Kasumi-1 (cell line): Measurements from ENCODE around the gene PCMT1.

Experiments used
- DNase-seq, 2 experiments: peaks; one replicate each; lab custom pipeline; 2025; lab: John Stamatoyannopoulos, UW

Gene PCMT1

DNA sequence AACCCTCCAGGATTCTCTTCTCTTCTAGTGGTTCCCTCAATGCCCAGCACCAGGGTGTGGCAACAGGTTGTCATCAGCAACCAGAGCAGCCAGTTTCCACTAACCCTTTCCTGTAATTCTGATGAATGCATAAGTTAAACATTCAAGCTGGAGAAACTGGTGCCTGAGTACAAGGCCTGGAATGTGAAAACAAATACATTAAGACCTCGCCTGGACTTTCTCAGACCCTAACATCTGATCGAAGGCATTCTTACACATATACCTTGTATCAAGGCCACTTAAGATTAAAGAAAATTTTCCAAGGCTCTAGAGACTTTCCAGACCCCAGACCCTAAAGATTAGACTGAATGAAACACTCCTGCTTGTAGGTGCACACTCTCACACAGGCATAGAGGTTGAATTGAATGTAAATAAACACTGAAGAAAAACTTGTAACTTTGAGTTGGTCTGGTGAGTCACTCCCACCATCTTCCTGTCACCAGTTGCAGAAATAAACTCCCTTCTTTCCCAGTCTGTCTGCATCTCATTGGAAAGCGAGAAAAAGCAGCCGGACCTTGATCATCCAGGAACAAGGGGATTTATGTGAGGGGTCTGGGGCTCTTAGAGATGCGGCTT, 105.6 kb downstream of the PCMT1 start:
- no peak for DNase-seq

- DNase-seq: no peak
Observed at GRCh38 chr6:149855741-149856140, 106.2 kb downstream of the PCMT1 start.

GRCh38 chr6:149856256-149856994, 106.9 kb downstream of the PCMT1 start:
- DNase-seq: no peak

GRCh38 chr6:149857541-149857940, 108.0 kb downstream of the PCMT1 start:
- no peak for DNase-seq

DNA sequence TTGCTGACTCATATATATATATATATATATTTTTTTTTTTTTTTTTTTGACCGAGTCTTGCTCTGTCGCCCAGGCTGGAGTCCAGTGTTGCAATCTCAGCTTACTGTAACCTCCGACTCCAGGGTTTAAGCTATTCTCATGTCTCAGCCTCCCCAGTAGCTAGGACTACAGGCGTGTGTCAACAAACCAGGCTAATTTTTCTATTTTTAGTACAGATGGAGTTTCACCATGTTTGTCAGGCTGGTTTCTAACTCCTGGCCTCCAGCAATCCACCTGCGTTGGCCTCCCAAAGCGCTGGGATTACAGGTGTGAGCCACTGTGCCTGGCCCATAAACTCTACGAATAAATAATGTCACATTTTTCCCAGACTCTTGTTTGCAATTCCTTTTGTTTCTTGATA, 109.8 kb downstream of the PCMT1 start:
- no peak for DNase-seq

- DNase-seq: no peak
Observed at GRCh38 chr6:149859938-149860337, 110.4 kb downstream of the PCMT1 start.

GRCh38 chr6:149860513-149860833, 110.9 kb downstream of the PCMT1 start:
- DNase-seq: no peak
